GM12878 (cell line): ENCODE results near the gene SRSF10. TPM values are rescaled to one million over a fixed set of nuclear protein-coding genes. Genes with fewer than 3 reads are reported as not detected.

Experiments used
- ATAC-seq: fragments of 200-7000 bp; cut with Tn5 transposase; 3 replicates; pipeline ENCODE4 v1.9.1; 2020; ENCODE audit warnings: mild to moderate bottlenecking, moderate library complexity
- BruUV-seq: library from RNA; stranded (reverse); fragments of 400-500 nt; replicated peaks from 2 replicates; lab custom pipeline; 2021; lab: Mats Ljungman, UMichigan
- CTCF ChIA-PET: fragments of 300-600 bp; sonication (Branson Sonifier 250); formaldehyde crosslinking; extraction: SDS; loops from one replicate; lab custom pipeline; 2021; ENCODE audit warnings: inconsistent platforms; lab: Yijun Ruan, JAX
- POLR2A ChIA-PET: fragments of 350-600 bp; formaldehyde crosslinking; extraction: SDS; loops from one replicate; lab custom pipeline; 2021; ENCODE audit warnings: inconsistent platforms; lab: Charles Lee
- RAD21 ChIA-PET: fragments of 300-600 bp; sonication (Branson Sonifier 250); formaldehyde crosslinking; loops from one replicate; lab custom pipeline; 2023; ENCODE audit warnings: antibody characterized with exemption; ENCODE audit not compliant: unreplicated experiment; lab: Charles Lee
- SMC1A ChIA-PET: fragments of 300-600 bp; sonication (Branson Sonifier 250); formaldehyde crosslinking; loops from one replicate; lab custom pipeline; 2023; ENCODE audit not compliant: unreplicated experiment, uncharacterized antibody; lab: Charles Lee
- DNase-seq: peaks from one replicate; pipeline ENCODE4 v3.0.0-alpha.2; 2011; ENCODE audit warnings: low read depth, low spot score
- FAIRE-seq: peaks from 3 replicates; lab custom pipeline; 2011; peaks lifted over from hg19 to GRCh38; lab: Jason Lieb, UNC
- H2AFZ ChIP-seq: 2 replicates; pipeline ENCODE4 v1.6.0; 2011; ENCODE audit warnings: low read depth, low read length, control low read depth; ENCODE audit not compliant: control insufficient read depth
- H3K27ac ChIP-seq: 2 replicates; pipeline ENCODE4 v1.5.1; 2011; ENCODE audit warnings: control low read depth; ENCODE audit not compliant: control insufficient read depth, insufficient read depth
- H3K27me3 ChIP-seq, 2 experiments: replicated peaks in 1 of 2; 2 replicates each; pipeline versions ENCODE4 v1.6.0 to v1.6.1; 2011; ENCODE audit warnings: low read length in 1 of 2; ENCODE audit not compliant: control insufficient read depth in 2 of 2, insufficient read depth in 2 of 2
- H3K36me3 ChIP-seq, 2 experiments: 2 replicates each; pipeline ENCODE4 v1.5.1; 2011; ENCODE audit warnings: low read length in 1 of 2; ENCODE audit not compliant: control insufficient read depth in 2 of 2, insufficient read depth in 2 of 2
- H3K4me1 ChIP-seq: 2 replicates; pipeline ENCODE4 v1.6.1; 2011; ENCODE audit warnings: mild to moderate bottlenecking, low read length, moderate library complexity, mixed read lengths; ENCODE audit not compliant: control insufficient read depth, insufficient read depth
- H3K4me2 ChIP-seq: 2 replicates; pipeline ENCODE4 v1.6.0; 2011; ENCODE audit warnings: control low read depth; ENCODE audit not compliant: control insufficient read depth, insufficient read depth
- H3K4me3 ChIP-seq: fragments of 200-600 bp; sonication (generic); 2 replicates; pipeline ENCODE4 v1.5.1; 2016
- H3K79me2 ChIP-seq: 2 replicates; pipeline ENCODE4 v1.6.0; 2011; ENCODE audit warnings: low read length; ENCODE audit not compliant: control insufficient read depth, insufficient read depth
- H3K9ac ChIP-seq: 2 replicates; pipeline ENCODE4 v1.8.0; 2011; ENCODE audit warnings: low read length, control low read depth, mixed read lengths; ENCODE audit not compliant: control insufficient read depth, insufficient read depth
- H3K9me3 ChIP-seq: replicated peaks from 3 replicates; pipeline ENCODE4 v1.5.1; 2011; ENCODE audit warnings: mild to moderate bottlenecking, low read length; ENCODE audit not compliant: control insufficient read depth, insufficient read depth
- H4K20me1 ChIP-seq: 2 replicates; pipeline ENCODE4 v1.6.0; 2011; ENCODE audit not compliant: control insufficient read depth, insufficient read depth
- ATF7 ChIP-seq: fragments of 450-650 bp; IDR thresholded peaks from 2 replicates; pipeline ENCODE4 v1.6.1; 2016; ENCODE audit warnings: low read depth, mild to moderate bottlenecking
- CEBPB ChIP-seq, 2 experiments: fragments of 150-350 bp in 1 of 2; IDR thresholded peaks; 2 replicates each; pipeline ENCODE4 v1.6.1; 2012 to 2014; ENCODE audit warnings: low read depth in 2 of 2, low read length in 2 of 2, borderline replicate concordance in 1 of 2, inconsistent platforms in 1 of 2
- DPF2 ChIP-seq: fragments of 450-650 bp; IDR thresholded peaks from 2 replicates; pipeline ENCODE4 v1.6.1; 2017; ENCODE audit warnings: mild to moderate bottlenecking
- EGR1 ChIP-seq, 2 experiments: IDR thresholded peaks; 1 replicate in 1 of 2; 2 replicates in 1 of 2; pipeline ENCODE4 v1.6.1; 2011 to 2012; ENCODE audit warnings: low read depth in 2 of 2, low read length in 2 of 2, borderline replicate concordance in 1 of 2, mild to moderate bottlenecking in 1 of 2, moderate library complexity in 1 of 2
- ESRRA ChIP-seq: IDR thresholded peaks from 2 replicates; pipeline ENCODE4 v1.6.1; 2012; ENCODE audit warnings: mild to moderate bottlenecking, low read length, improper control_type of control experiment
- HDAC2 ChIP-seq: fragments of 200-600 bp; sonication (generic); IDR thresholded peaks from 2 replicates; pipeline ENCODE4 v1.6.1; 2017
- KAT2A ChIP-seq: conservative IDR thresholded peaks from 2 replicates; pipeline ENCODE4 v1.6.1; 2011; ENCODE audit warnings: low read depth, low read length; ENCODE audit not compliant: control insufficient read depth
- KLF5 ChIP-seq: fragments of 450-650 bp; IDR thresholded peaks from 2 replicates; pipeline ENCODE4 v1.6.1; 2014; ENCODE audit warnings: mild to moderate bottlenecking; ENCODE audit not compliant: partially characterized antibody
- MEF2A ChIP-seq: IDR thresholded peaks from 2 replicates; pipeline ENCODE4 v1.6.1; 2011; ENCODE audit warnings: low read depth, mild to moderate bottlenecking, low read length, moderate library complexity; ENCODE audit not compliant: insufficient read depth
- NFIC ChIP-seq: IDR thresholded peaks from 2 replicates; pipeline ENCODE4 v1.6.1; 2012; ENCODE audit warnings: low read depth, mild to moderate bottlenecking, inconsistent platforms, low read length, moderate library complexity
- NR2C1 ChIP-seq: fragments of 450-650 bp; IDR thresholded peaks from 2 replicates; pipeline ENCODE4 v1.6.1; 2017; ENCODE audit warnings: antibody characterized with exemption, mild to moderate bottlenecking, moderate library complexity
- POLR2AphosphoS5 ChIP-seq: IDR thresholded peaks from 2 replicates; pipeline ENCODE4 v1.6.1; 2011; ENCODE audit warnings: mild to moderate bottlenecking, low read length, inconsistent platforms
- RAD21 ChIP-seq: IDR thresholded peaks from 2 replicates; pipeline ENCODE4 v1.6.1; 2011; ENCODE audit warnings: mild to moderate bottlenecking, low read depth, low read length, moderate library complexity; ENCODE audit not compliant: insufficient read depth
- RB1 ChIP-seq: fragments of 450-650 bp; formaldehyde crosslinking; IDR thresholded peaks from 2 replicates; pipeline ENCODE4 v1.6.1; 2017; ENCODE audit warnings: mild to moderate bottlenecking, borderline replicate concordance
- SMC3 ChIP-seq: IDR thresholded peaks from 2 replicates; pipeline ENCODE4 v1.6.1; 2011; ENCODE audit warnings: low read length, improper control_type of control experiment, borderline replicate concordance
- WGBS: methylation state at CpG from one replicate; pipeline ENCODE4 v1.1.6; 2016; ENCODE audit warnings: low lambda C conversion rate; ENCODE audit not compliant: insufficient replicate concordance, insufficient coverage; ENCODE audit errors: missing lambda C conversion rate; 5-methylcytosine and 5-hydroxymethylcytosine counted together
- in situ Hi-C: fragments of 300-500 bp; cut with MboI; formaldehyde crosslinking; loops from 9 replicates; pipeline ENCODE4 v1.14.3; 2018; ENCODE audit warnings: mixed read lengths
- intact Hi-C: fragments of 100-400 bp; cut with micrococcal nuclease; formaldehyde crosslinking; loops from one replicate; pipeline ENCODE4 v1.14.2; 2022; ENCODE audit not compliant: unreplicated experiment
- polyA plus RNA-seq, 11 experiments: library from polyadenylated mRNA; depleted of rRNA in 4 of 11; unstranded in 6 of 11; stranded (reverse) in 5 of 11; fragments of >200 nt; fragmentation: Nextera tagmentation in 4 of 11; fragmentation: Illumina TruSeq in 1 of 11; extraction: Ambion mirVana in 4 of 11; extraction: Trizol in 1 of 11; gene quantifications; 1 replicate in 1 of 11; 2 replicates in 10 of 11; pipeline versions ENCODE4 v1.2.1 to v1.2.3, GENCODE V29; 2011 to 2016; ENCODE audit warnings: inconsistent platforms in 2 of 11, missing spikeins in 2 of 11, low read depth in 1 of 11
- total RNA-seq, 4 experiments: library from RNA; depleted of rRNA in 3 of 4; stranded (reverse); fragments of >200 nt in 3 of 4; fragmentation: Illumina TruSeq in 1 of 4; extraction: Trizol in 1 of 4; gene quantifications; 2 replicates each; pipeline versions ENCODE4 v1.2.1 to v1.2.3, GENCODE V29; 2013 to 2021
- TF ChIP-seq, protein P1 (sequence below): IDR thresholded peaks from 2 replicates; pipeline ENCODE4 v1.6.1; 2012; ENCODE audit warnings: improper control_type of control experiment, low read depth, low read length; ENCODE audit not compliant: insufficient replicate concordance

SRSF10 gene
- total and polyA plus RNA-seq, 10 of the 15 experiments (the other 5 are each of a cell fraction or from before 2014, with no cell fraction given), result 157 to 279 (median 222) TPM

DNA sequence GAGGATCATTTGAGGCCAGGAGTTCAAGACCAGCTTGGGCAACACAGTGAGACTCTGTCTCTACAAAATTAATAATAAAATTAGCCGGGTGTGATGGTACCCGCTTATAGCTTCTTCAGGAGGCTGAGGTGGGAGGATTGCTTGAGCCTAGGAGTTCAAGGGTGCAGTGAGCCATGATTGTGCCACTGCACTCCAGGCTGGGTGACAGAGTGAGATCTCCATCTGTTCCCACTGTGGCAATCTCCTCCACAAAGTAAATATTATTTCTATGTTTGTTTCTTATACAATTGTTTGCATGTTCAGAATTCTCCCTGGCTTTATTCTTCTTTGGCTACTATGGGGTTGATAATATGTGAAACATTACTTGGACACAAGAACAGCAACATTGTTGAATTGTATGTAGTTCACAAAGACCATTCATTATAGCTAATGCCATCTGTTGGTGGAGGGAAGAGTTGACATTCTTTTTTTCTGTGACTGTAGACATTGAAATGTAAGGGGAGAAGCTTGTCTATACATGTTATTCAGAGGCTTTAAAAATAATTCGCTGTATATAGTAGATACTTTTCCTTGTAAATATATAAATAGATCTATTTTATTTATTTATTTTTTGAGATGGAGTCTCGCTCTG lies 47.8 kb upstream of the SRSF10 start:
- ChIA-PET SMC1A (interaction anchor here (0.6 to 7.8 kb wide), 28 partner anchors 8 to 257 kb away, joined by 3 to 77 read pairs (median 5); partner anchors contain the start of genes PNRC2 and SRSF10), POLR2A (interaction anchor here (0.5 to 2.7 kb wide), 4 partner anchors 48 to 167 kb away, joined by 3 to 12 read pairs (median 5); partner anchors contain the start of genes PNRC2 and SRSF10), CTCF (interaction anchor here (0.7 to 3.7 kb wide), 47 partner anchors 10 to 256 kb away, joined by 3 to 51 read pairs (median 5); partner anchors contain the start of genes CNR2, PNRC2 and SRSF10), RAD21 (interaction anchor here (0.7 to 3.1 kb wide), 19 partner anchors 14 to 256 kb away, joined by 3 to 29 read pairs (median 4); partner anchors contain the start of gene PNRC2)
- no peak overlapping the region for H2AFZ ChIP-seq
- no peaks in the 10 kb centered on the region for H3K4me1 ChIP-seq
- H4K20me1 ChIP-seq, result no peaks in the 10 kb centered on the region
- DNase-seq (peak; percentile 20), ATAC-seq (peak; percentile 85), FAIRE-seq (peak; percentile 59)
- 21% methylated on average over 4 of the region's 4 CpGs for WGBS
- no peak overlapping the region for H3K27ac ChIP-seq
- intact Hi-C loops (loop anchor here (1.0 to 10.0 kb wide), 4 partner anchors 51 to 253 kb away; partner anchors contain the start of genes PITHD1 and PNRC2), in situ Hi-C loops (no loop called here)
- no peaks in the 10 kb centered on the region for H3K27me3 ChIP-seq
- H3K4me2 ChIP-seq, result no peak overlapping the region
- H3K4me3 ChIP-seq, result no peak overlapping the region
- H3K9me3 ChIP-seq, result no peaks in the 10 kb centered on the region
- no TSS peak for BruUV-seq
- no peaks in the 10 kb centered on the region for H3K36me3 ChIP-seq
- no peaks in the 10 kb centered on the region for H3K79me2 ChIP-seq
- no peak overlapping the region for H3K9ac ChIP-seq
- no peak for TF ChIP-seq MEF2A
- TF ChIP-seq HDAC2, result no peak
- TF ChIP-seq CEBPB (IDR thresholded peaks at IDR 0.05; ENCODE audit: borderline replicate concordance in 1 of 2, low read depth in 2 of 2, low read length in 2 of 2), result no peak
- no peak for TF ChIP-seq NR2C1
- peak; percentile 70; the same call in 1 of the 2 replicates for TF ChIP-seq SMC3
- TF ChIP-seq ATF7, result no peak
- TF ChIP-seq KAT2A, result no peak
- no peak for TF ChIP-seq POLR2AphosphoS5
- TF ChIP-seq, protein P1, sequence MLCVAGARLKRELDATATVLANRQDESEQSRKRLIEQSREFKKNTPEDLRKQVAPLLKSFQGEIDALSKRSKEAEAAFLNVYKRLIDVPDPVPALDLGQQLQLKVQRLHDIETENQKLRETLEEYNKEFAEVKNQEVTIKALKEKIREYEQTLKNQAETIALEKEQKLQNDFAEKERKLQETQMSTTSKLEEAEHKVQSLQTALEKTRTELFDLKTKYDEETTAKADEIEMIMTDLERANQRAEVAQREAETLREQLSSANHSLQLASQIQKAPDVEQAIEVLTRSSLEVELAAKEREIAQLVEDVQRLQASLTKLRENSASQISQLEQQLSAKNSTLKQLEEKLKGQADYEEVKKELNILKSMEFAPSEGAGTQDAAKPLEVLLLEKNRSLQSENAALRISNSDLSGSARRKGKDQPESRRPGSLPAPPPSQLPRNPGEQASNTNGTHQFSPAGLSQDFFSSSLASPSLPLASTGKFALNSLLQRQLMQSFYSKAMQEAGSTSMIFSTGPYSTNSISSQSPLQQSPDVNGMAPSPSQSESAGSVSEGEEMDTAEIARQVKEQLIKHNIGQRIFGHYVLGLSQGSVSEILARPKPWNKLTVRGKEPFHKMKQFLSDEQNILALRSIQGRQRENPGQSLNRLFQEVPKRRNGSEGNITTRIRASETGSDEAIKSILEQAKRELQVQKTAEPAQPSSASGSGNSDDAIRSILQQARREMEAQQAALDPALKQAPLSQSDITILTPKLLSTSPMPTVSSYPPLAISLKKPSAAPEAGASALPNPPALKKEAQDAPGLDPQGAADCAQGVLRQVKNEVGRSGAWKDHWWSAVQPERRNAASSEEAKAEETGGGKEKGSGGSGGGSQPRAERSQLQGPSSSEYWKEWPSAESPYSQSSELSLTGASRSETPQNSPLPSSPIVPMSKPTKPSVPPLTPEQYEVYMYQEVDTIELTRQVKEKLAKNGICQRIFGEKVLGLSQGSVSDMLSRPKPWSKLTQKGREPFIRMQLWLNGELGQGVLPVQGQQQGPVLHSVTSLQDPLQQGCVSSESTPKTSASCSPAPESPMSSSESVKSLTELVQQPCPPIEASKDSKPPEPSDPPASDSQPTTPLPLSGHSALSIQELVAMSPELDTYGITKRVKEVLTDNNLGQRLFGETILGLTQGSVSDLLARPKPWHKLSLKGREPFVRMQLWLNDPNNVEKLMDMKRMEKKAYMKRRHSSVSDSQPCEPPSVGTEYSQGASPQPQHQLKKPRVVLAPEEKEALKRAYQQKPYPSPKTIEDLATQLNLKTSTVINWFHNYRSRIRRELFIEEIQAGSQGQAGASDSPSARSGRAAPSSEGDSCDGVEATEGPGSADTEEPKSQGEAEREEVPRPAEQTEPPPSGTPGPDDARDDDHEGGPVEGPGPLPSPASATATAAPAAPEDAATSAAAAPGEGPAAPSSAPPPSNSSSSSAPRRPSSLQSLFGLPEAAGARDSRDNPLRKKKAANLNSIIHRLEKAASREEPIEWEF, result no peak
- no peak for TF ChIP-seq KLF5
- TF ChIP-seq ESRRA, result no peak
- no peak for TF ChIP-seq DPF2
- TF ChIP-seq NFIC, result no peak
- no peak for TF ChIP-seq EGR1 (IDR thresholded peaks at IDR 0.05; ENCODE audit: borderline replicate concordance in 1 of 2, low read depth in 2 of 2, low read length in 2 of 2)
- TF ChIP-seq RB1, result no peak
- TF ChIP-seq RAD21, result peak; percentile 78
